Activated T-cell treated with anti-CD3 and anti-CD28 coated beads for 24 hours (primary cell): ENCODE data around the gene DET1.
"Not testable (repeated sequence)": the region's sequence is repeated elsewhere in the genome, so short reads cannot be mapped to it uniquely, and the experiment has no call there.

Source experiments
- DNase-seq: peaks from one replicate; pipeline ENCODE4 v3.0.0-alpha.2; 2020; ENCODE audit warnings: low read depth

The DET1 gene

GRCh38 chr15:88546248-88547129, at the start of gene DET1:
TSS of gene DET1 (minus strand) at chr15:88546681. CDS start at chr15:88531705, 14,976 bp downstream.
- DNase-seq, result peak; percentile 95

GRCh38 chr15:88591384-88591783, 44.9 kb upstream of the DET1 start:
- DNase-seq, result no peak

GRCh38 chr15:88590759-88591158, 44.3 kb upstream of the DET1 start:
- DNase-seq, result no peak

GRCh38 chr15:88586401-88587162, 40.1 kb upstream of the DET1 start:
- DNase-seq, result no peak

- no peak for DNase-seq
These were observed 34.1 kb upstream of the DET1 start for GRCh38 chr15:88580532-88580931.

- DNase-seq, result no peak
These were observed 32.8 kb upstream of the DET1 start for GRCh38 chr15:88579322-88579721.

GRCh38 chr15:88574655-88575054, 28.2 kb upstream of the DET1 start:
- DNase-seq, result no peak

- DNase-seq, result no peak
These were observed 27.6 kb upstream of the DET1 start for GRCh38 chr15:88574077-88574476.

- DNase-seq, result no peak
These were observed 25.4 kb upstream of the DET1 start for GRCh38 chr15:88571852-88572259.

- no peak for DNase-seq
These were observed 24.8 kb upstream of the DET1 start for GRCh38 chr15:88571153-88571851.

- no peak for DNase-seq
These were observed 22.1 kb upstream of the DET1 start for GRCh38 chr15:88568589-88568988.

- no peak for DNase-seq
These were observed 18.3 kb upstream of the DET1 start for GRCh38 chr15:88564741-88565140.

GRCh38 chr15:88563638-88564037, 17.2 kb upstream of the DET1 start:
- no peak for DNase-seq

GRCh38 chr15:88559565-88559964, 13.1 kb upstream of the DET1 start:
- not testable (repeated sequence) for DNase-seq

GRCh38 chr15:88558026-88558425, 11.5 kb upstream of the DET1 start:
- DNase-seq, result not testable (repeated sequence)

- not testable (repeated sequence) for DNase-seq
These were observed 1.5 kb upstream of the DET1 start for GRCh38 chr15:88548009-88548408.

- DNase-seq, result not testable (repeated sequence)
These were observed 768 bp downstream of the DET1 start for GRCh38 chr15:88545578-88546247.

- no peak for DNase-seq
These were observed 3.3 kb downstream of the DET1 start for GRCh38 chr15:88543065-88543776.

GRCh38 chr15:88542342-88542733, 4.1 kb downstream of the DET1 start:
- DNase-seq, result no peak

- no peak for DNase-seq
These were observed 4.7 kb downstream of the DET1 start for GRCh38 chr15:88541709-88542341.

GRCh38 chr15:88541111-88541510, 5.4 kb downstream of the DET1 start:
- DNase-seq, result not testable (repeated sequence)
